ENCODE data around the gene SRMS. TPM values are rescaled to one million over a fixed set of nuclear protein-coding genes. Genes with fewer than 3 reads are reported as not detected.

SRMS gene
- total RNA-seq, 1 experiment from 2014 or later, result 0.79 TPM

- Histone ChIP-seq H2BK12ac (ENCODE audit: insufficient read length, low read depth, low read length) (no peak overlapping the region), H3K18ac (ENCODE audit: insufficient read length, low read depth, low read length) (no peak overlapping the region), H4K20me1 (ENCODE audit: control insufficient read depth, insufficient read depth, insufficient read length) (no peaks in the 10 kb centered on the region), H3K56ac (ENCODE audit: insufficient read length, low read depth, low read length) (no peak overlapping the region), H3K27me3 (ENCODE audit: insufficient read depth, low read length) (no peaks in the 10 kb centered on the region), H2AFZ (ENCODE audit: low read length) (no peak overlapping the region), H2BK5ac (ENCODE audit: insufficient read length, low read length) (no peak overlapping the region), H4K91ac (ENCODE audit: insufficient read length, low read depth, low read length) (no peak overlapping the region), H3T11ph (ENCODE audit: low read length) (no peak overlapping the region), H2BK20ac (ENCODE audit: low read depth, low read length, poor library complexity, severe bottlenecking) (no peak overlapping the region), H3K4me2 (ENCODE audit: insufficient read depth, insufficient read length, low read length) (no peak overlapping the region), H4K5ac (ENCODE audit: insufficient read length, low read depth, low read length) (no peak overlapping the region), H4K8ac (replicated peaks; ENCODE audit: insufficient read length, low read depth, low read length) (no peak overlapping the region), H3K27ac (ENCODE audit: insufficient read length, low read depth, low read length) (no peak overlapping the region), H3K79me1 (ENCODE audit: insufficient read depth, low read depth, low read length, poor library complexity, severe bottlenecking) (no peaks in the 10 kb centered on the region), H3K9me3 (ENCODE audit: control insufficient read depth, low read depth, low read length) (no peaks in the 10 kb centered on the region), H2BK120ac (ENCODE audit: low read depth, low read length, poor library complexity, severe bottlenecking) (no peak overlapping the region), H3K23ac (ENCODE audit: insufficient read length, low read depth, low read length) (no peak overlapping the region), H3K79me2 (ENCODE audit: insufficient read depth, low read length) (no peaks in the 10 kb centered on the region), H3K23me2 (ENCODE audit: insufficient read length, low read depth, low read length, poor library complexity, severe bottlenecking) (no peaks in the 10 kb centered on the region), H2AK5ac (ENCODE audit: insufficient read length, low read length) (no peak overlapping the region), H3K9ac (ENCODE audit: extremely low read depth, insufficient read length, low read length) (no peak overlapping the region), H3K4me1 (ENCODE audit: insufficient read depth, low read length) (no peaks in the 10 kb centered on the region), H2BK15ac (ENCODE audit: low read depth, low read length) (no peak overlapping the region), H3K4ac (ENCODE audit: low read depth, low read length) (no peak overlapping the region), H3K14ac (ENCODE audit: insufficient read depth, low read length) (no peak overlapping the region; the same call in 1 of the 2 replicates)
- H3K9me3 Mint-ChIP-seq, result no peaks in the 10 kb centered on the region
- no peak for TF ChIP-seq CTCF (conservative IDR thresholded peaks at IDR 0.05)
- H3K4me3 Mint-ChIP-seq, result no peak overlapping the region
- no peak for DNase-seq
- H3K27ac Mint-ChIP-seq, result no peak overlapping the region
- WGBS (ENCODE audit: extremely low coverage, insufficient read length, low lambda C conversion rate), result no CpG with 5 or more reads among the region's 36 CpGs
- no peaks in the 10 kb centered on the region for H3K27me3 Mint-ChIP-seq (ENCODE audit: low read depth)
- no peaks in the 10 kb centered on the region for H3K36me3 Mint-ChIP-seq (ENCODE audit: insufficient read depth in 1 of 3, low read depth in 3 of 3)
- H3K4me1 Mint-ChIP-seq, result peaks cover 5 to 9% of the 10 kb centered on the region in 2 experiments
Observed at GRCh38 chr20:63542031-63542559, 5.5 kb downstream of the SRMS start.

Measured in H9 (cell line).